HTR-8/SVneo (cell line): ENCODE results near the gene PPP6R3.
"Not testable (repeated sequence)": the region's sequence is repeated elsewhere in the genome, so short reads cannot be mapped to it uniquely, and the experiment has no call there.

Experiments
- DNase-seq: peaks from one replicate; pipeline ENCODE4 v3.0.0; 2011; ENCODE audit warnings: low spot score, mixed read lengths; ENCODE audit not compliant: insufficient read length
- FAIRE-seq: peaks from 2 replicates; lab custom pipeline; 2011; peaks lifted over from hg19 to GRCh38; lab: Jason Lieb, UNC

Gene PPP6R3

DNA sequence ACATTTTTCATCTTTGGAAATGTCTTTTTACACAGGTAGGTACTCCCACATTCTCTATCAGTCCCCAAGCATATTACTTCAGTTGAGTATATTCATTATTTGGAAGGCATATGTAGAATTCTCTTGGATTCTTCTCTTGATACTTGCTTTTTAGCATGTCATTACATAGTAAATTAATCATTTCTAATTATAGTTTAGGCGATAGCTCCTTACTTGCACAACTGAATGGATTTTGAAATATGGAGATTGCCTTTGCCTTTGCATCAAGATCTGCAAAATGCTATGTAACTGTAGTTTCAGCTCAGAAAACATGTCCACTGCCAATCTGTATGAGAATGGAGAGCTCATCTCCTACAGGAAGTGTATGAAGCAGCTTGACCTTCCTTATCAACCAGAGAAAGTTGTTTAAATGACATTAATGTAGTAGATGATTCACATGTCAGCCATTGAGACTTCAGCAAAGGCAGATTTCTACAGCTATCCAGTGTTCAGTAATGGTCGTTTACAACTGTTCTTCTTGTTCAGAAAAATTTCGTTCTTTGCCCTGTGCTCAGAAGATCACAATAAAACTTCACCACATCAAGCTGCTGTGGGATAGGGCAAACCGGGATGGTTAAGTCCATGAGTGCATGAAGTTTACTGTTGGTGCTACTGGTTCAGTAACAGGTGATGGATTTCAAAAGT, 61.6 kb downstream of the PPP6R3 start:
- no peak for DNase-seq
- peak; percentile 74 for FAIRE-seq

DNA sequence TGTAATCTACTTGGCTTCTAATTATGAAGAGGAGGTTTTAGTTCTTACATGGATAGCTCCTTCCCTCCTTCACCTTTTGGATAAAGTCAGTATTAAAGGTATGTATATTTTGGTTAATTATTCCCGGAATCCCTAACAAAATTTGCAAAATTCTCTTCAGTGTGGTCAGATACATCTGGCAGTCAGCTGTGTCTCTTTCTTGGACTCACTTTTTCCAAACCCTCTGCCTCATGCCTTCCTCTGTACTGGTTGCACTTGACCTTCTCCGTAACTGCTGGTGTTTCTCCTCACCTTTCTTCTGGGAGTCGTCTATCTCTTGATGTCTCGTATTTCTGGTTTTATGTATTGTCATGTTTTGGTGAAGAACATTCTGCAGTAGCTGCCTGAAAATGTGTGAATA, 62.5 kb downstream of the PPP6R3 start:
- DNase-seq (no peak), FAIRE-seq (no peak)

DNA sequence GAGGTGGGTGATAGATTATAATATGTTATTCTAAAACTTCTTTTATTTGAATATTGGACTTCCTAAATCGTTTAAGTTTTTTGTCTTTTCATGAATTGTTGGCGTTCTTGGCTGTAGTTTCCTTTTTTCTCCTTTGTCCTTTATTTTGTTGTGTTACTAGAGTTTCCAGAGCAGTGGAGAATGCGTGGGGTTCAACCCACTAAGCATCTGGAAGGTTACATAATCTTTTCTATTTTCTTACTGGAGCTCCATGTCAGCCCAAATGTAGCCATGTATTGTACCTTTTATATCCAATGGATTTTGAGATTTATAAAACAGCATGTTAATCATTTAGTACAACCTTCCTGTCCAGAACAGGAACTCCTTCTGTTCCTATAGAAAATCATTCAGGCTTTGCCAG, 63.2 kb downstream of the PPP6R3 start:
- no peak for FAIRE-seq

DNA sequence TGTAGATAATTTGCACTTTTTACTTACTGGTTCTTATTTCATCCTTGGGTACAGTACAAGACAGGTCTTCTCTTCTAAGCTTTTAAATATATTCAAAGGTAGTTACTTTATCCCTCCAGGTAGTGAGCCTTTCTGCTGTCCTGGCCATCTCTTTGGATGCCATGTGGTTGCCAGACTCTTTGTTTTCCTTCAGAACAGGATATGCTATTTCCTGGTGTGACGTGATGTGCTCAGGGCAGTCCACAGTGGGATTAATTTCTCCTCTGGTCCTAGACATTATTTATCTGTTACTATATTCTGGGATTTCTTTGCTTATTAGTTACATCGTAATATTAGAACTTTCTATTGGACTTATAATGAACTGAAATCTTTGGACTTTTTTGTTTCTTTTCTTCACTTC, 63.7 kb downstream of the PPP6R3 start:
- no peak for DNase-seq
- FAIRE-seq = no peak

More for the DNA sequence above, 63.2 kb downstream of the PPP6R3 start:
- DNase-seq = no peak

DNA sequence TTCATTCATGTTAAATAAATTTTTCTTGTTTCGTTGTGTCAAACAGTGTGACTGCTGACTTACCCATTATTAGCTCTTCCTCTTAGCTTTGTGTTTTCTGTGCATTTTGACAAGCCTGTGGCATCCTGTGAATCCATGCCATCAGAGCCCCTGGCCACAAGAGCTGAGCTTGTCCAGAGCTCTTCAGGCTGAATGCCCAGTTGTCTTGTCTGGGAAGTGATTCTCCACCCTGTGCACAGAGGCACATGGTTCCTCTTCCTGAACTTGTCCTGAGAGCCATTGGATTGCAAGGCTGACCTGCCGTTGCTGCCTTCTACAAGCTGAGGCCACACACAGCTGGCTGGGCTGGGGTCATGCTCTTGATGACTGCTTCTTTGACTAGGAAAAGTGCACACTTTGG, 64.1 kb downstream of the PPP6R3 start:
- no peak for DNase-seq
- peak; percentile 38 for FAIRE-seq

DNA sequence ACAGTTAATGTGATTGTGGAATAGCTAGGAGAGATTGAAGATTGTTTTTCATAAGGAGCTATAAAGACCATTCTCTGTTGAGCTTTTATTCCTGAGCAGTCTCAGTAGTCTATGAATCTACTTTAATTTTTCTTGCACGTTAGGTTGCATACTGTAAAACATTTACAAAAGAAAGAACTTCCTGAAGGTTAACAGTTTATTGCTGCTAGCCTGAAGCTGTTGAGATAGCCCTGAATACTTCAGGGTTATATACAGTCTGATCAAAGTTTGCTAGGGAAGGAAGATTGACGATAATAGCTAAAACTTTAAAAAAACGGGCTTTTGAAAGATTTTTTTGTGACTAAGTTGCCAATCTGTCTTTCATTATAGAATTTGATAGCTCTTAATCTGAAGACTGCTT, 64.8 kb downstream of the PPP6R3 start:
- DNase-seq (no peak), FAIRE-seq (no peak)

DNA sequence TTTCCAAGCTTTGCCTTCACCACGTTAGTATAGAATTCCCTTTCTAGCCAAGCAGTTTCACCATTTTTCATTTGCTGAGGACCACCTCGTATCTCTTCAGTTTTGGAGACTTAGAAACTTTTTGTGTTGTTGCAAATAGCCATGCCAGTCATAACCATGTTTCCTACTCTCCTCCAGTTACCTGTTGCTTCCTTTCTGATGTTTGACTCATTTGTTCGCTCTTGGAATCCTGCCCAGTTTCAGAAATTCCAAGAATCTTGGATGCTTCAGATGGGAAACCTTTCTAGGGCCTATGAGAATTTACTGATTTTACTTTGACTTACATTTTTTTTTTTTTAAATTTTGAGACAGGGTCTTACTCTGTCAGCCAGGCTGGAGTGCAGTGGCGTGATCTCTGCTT, 65.4 kb downstream of the PPP6R3 start:
- DNase-seq = peak; percentile 48
- peak; percentile 20 for FAIRE-seq

DNA sequence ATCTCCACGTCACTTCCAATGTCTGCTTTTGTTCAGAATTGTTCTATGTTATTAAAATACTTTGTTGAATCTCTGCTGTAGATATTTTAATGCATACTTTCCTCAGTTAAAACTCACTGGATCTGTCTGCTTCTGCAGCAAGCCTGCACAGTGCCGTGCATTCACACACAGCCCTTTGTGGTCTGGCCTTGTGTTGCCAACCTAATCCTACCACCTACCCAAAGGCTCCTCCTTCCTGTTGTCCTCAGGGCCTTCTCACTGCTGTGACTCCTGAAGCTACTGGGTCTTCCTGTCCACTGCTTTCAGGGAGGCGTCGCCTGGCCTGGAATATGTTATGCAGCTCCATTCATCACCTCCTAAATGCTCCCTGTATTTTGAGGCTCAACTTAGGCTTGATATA, 67.0 kb downstream of the PPP6R3 start:
- DNase-seq (no peak), FAIRE-seq (no peak)

DNA sequence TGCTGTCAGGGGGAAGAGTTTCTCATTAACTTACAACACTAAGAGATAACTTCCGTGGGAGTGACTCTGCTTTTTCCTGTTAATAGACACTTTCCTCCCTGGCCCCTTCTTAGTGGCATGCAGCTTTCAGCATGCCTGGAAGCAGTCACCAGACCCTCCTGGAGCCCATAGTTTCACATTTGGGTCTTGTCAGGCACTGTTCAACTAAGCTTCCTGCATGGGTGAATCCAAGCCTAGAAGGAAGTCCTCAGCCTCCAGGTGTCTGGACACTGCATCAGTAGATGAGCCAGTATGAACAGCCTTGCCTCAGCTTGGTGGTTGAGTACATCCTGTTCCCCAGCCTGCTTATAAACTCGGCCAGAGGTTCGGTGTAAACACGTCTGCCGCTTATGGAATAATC, 68.1 kb downstream of the PPP6R3 start:
- DNase-seq (no peak), FAIRE-seq (no peak)

DNA sequence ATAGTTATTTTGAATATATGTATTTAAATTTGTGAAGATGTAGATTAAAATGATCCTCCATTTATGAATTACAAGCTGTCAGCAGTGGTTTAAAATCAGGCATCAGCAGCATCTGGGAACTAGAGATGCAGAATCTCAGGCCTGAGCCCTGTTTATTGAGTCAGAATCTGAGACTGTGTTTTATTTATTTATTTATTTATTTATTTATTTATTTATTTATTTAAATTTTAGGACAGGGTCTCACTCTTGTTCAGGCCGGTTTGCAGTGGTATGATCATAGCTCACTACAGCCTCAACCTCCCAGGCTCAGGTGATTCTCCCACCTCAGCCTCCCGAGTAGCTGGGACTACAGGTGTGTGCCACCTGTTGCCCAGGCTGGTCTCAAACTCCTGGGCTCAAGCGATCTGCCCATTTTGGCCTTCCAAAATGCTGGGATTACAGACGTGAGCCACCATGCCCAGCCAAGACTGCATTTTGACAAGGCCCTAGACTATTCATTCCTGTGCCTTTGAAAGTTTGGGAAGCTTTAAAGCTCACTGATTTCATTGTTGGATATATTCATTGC, 70.7 kb downstream of the PPP6R3 start:
- DNase-seq = no peak
- no peak for FAIRE-seq

DNA sequence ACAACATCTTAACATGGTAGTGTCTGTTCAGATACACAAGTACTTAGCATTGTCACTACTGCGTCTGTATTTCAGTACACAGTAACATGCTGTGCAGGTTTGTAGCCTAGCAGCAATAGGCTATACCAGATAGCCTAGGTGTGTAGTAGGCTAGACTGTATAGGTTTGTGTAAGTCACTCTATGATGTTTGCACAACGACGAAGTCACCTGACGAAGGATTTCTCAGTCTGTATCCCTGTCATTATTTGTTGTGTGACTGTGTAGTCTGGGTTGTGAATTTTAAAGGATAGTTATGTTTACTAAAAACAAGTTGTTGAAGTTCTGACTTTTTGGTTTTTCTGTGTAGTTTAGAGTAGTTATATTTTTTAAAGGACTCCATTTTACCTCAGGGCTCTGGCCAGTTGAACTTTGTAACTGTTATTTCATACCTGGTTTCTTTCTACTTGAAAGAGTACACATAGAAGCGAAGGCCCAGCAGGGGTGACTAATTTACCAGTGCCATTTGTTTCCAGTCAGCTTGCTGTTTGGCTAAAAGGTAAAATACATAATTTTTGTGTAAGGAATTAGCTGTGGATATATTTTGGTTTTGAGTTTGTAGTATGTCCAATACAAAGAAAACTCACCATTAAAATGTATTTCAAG, 72.3 kb downstream of the PPP6R3 start:
- FAIRE-seq = peak; percentile 92

DNA sequence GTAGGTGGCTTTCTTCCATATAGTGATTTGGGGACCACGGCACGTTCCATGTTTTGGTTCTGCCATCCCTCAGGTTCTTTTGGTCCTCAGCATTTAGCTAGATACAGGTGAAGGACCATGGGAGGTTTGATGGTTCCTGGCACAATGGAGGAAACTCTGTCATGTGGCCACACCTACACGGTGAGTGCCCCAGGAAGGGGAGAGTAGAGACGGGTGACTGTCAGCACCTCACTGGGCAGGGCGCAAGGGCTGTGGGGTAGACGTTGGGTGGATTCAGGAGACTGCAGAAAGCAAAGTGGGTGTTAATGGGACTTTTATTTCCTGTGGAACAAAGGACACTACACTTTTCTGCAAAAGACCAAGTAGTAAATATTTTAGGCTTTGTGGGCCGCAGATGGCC, 73.4 kb downstream of the PPP6R3 start:
- DNase-seq (no peak), FAIRE-seq (no peak)

More for the DNA sequence above, 72.3 kb downstream of the PPP6R3 start:
- DNase-seq = no peak

DNA sequence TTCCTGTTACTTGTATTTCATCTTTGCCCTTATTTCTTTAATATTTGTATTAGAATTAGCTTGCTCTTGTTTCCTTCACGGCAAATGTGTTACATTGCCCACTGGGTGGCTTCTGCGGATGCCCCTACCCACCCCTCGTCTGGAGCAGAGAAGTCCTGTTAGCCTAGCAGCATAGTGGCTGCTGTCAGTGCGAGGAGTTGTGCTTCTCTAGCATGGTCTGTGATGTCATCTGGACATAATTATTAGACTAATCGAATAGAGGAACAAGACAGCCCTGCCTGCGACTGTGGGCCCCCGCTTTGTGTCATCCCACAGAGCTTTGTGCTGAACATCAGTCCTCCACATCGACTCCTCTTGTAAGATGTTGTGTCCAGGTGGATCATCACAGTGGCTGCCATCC, 74.5 kb downstream of the PPP6R3 start:
- DNase-seq (no peak), FAIRE-seq (peak; percentile 13)

DNA sequence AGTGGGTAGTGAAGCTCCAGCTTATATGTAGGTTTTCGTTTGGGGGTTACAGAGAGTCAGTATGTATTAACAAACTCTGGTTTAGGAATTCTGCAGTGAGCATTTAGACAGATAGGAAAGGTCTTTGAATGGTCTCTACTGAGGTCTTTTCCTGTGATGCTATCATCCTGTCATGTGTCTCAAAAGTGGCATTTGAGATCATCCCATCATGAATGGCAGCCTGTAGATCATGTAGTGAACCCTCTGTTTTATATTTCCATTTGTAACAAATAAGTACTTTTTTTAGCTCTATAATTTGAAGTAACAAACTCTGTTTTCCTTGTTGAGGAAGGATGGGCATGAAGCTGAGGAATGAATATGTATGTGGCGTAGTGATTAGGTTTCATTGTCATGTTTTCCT, 76.2 kb downstream of the PPP6R3 start:
- no peak for DNase-seq
- no peak for FAIRE-seq

DNA sequence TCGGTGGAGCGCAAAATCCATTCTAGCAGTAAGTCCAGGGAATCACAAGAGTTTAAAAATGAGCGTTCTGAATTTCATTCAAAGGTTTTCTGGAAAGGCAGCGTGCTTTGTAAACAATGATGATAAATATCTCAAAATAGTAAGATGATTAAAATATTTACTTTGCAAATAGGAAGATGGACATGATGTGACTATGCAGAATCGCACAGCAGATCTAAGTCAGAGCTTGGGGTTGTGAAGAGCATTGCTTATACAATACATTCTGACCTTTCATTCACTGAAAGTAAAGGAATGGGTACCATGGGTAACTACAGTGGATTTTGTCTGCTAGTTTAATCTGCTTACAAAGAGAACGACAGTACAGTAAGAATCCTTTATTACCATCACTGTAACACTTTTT, 77.5 kb downstream of the PPP6R3 start:
- DNase-seq (no peak), FAIRE-seq (no peak)

DNA sequence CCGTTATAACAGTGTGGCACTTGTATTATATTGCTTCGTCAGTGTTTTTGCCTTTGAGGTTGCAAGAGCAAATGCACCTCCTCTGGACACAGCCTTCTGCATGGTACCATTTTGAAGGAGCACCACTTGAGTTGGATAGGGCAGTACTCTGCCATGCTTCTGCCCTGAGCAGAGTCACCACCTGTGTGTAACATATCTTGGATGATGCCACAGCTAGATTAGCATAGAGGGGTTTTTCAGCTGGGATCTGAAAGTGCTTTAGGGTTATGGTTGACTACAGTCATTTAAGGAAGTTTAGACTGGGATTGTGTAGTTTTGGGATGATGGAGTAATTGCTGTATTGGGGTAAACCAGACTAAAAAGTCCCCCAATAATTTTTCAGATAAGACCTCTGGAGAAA, 78.8 kb downstream of the PPP6R3 start:
- FAIRE-seq = no peak
- no peak for DNase-seq

DNA sequence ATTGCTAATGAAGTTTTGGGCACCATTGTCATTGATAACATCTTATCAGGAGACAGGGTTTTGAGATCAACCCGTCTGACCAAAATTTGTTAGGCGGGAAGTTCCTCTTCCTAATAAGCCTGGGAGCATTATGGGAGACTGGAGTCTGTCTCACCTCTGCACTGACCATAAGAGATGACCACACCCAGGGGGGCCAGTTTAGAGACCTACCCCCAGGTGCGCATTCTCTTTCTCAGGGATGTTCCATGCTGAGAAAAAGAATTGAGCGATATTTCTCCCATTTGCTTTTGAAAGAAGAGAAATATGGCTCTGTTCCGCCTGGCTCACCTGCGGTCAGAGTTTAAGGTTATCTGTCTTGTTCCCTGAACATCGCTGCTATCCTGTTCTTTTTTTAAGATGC, 80.0 kb downstream of the PPP6R3 start:
- FAIRE-seq = not testable (repeated sequence)

DNA sequence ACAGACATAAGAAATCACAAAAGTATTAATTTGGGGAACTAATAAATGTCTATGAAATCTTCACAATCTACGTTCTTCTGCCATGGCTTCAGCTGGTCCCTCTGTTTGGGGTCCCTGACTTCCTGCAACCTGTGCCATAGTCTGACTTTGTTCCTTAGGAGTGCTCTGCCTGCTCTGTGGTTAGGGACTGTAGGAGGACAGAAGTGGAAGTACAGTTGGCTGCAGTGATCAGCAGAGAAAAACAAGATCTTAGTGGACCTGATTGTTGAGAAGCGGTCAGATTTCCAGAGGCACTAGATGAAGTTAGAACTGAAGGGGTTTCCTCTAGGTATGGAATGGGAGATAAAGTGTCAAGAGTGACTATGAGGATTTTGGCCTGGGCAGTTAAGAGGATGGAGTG, 80.6 kb downstream of the PPP6R3 start:
- no peak for DNase-seq
- FAIRE-seq = no peak

More for the DNA sequence above, 80.0 kb downstream of the PPP6R3 start:
- not testable (repeated sequence) for DNase-seq

DNA sequence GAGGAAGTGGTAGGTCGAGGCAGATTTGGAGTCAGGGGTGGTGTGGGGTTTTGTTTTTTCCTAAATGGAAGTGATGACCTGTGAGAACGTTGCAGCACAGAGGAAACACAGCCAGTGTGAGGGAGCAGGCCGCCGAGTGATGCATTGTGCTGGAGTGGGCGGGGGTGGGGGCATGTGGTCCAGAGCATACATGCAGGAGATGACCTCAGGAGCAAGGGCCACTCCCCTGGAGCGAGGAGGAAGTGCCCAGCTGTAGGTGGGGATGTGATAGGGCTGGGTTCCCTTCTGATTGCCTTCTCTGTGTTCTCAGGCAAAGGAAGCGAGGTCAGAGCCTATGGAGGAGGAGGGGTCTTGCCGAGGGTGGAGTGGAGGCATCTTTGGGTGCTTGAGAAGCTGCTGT, 81.4 kb downstream of the PPP6R3 start:
- FAIRE-seq (peak; percentile 60), DNase-seq (no peak)

DNA sequence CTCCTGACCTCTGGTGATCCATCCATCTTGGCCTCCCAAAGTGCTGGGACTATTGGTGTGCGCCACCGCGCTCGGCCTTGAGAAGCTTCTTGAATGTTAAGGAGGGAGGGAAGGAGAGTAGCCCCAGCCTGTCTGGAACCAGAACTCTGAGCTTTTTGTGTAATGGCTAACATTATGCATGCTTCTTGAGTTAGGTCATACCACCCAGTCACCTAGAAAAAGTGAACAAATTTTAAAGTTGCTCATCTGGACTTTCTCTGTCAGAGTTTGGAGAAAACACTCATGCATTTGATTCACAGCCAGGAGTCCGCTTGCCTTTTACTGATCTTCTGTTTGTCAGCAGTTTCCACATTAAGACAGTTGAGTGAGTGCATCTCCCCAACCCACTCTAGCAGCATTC, 82.1 kb downstream of the PPP6R3 start:
- FAIRE-seq (no peak), DNase-seq (peak; percentile 24)

DNA sequence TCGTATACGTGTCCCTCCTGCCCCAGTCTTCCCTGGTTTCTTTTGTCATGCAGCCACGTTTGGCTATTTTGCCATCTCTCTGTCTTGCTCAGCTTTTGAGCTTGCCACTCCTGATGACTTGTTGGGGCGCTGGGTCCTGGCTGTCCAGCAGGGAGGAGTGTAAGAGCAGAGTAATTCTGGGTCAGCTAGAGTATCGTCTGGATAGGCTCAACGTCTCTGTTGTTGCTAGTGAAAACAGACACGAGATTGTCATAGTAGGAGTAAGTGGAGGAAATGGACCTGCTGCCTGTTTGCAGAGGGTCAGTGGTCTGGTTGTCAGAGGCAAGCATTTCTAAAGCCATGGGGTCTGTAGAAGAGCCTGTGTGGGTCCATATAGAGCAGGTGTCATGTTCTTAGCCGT, 83.0 kb downstream of the PPP6R3 start:
- DNase-seq (no peak), FAIRE-seq (peak; percentile 33)

DNA sequence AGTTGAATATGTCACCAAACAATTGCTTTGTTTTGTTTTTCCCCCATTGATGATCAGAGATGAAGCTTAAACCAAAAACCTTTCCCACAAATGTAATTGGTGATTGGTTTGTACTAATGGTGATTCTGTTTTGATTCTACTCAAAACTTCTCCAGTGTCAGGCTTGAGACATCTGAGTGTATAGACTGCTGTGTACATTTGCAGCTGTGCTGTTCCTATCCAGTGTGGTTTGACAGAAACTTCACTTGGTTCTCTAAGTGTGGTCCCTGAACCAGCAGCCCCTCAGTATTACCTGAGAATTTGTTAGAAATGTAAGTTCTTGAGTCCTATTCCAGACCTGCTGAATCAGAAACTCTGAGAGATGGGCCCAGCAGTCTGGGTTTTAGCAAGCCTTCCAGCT, 84.8 kb downstream of the PPP6R3 start:
- no peak for FAIRE-seq

More for the DNA sequence above, 84.8 kb downstream of the PPP6R3 start:
- DNase-seq = no peak
